ENCODE data around the gene ARFGAP1. TPM values are rescaled to one million over a fixed set of nuclear protein-coding genes. Genes with fewer than 3 reads are reported as not detected.

ARFGAP1 gene
- total and polyA plus RNA-seq, 2 of the 8 experiments (the other 6 are each of a cell fraction or from before 2014, with no cell fraction given), result 93.7 to 100 TPM

- no peak overlapping the region for H4K5ac ChIP-seq (ENCODE audit: insufficient read length, low read depth, low read length)
- no peak overlapping the region for H3K18ac ChIP-seq (ENCODE audit: extremely low read depth, low read length)
- no peak overlapping the region for H3K23ac ChIP-seq (ENCODE audit: insufficient read length)
- no peaks in the 10 kb centered on the region for H3K36me3 ChIP-seq (ENCODE audit: control insufficient read depth in 2 of 4, insufficient read depth in 4 of 4, low read length in 3 of 4)
- H2BK120ac ChIP-seq (replicated peaks; ENCODE audit: low read depth, low read length), result no peak overlapping the region
- H3K4me1 ChIP-seq (replicated peaks in 1 of 4; ENCODE audit: control insufficient read depth in 3 of 4, insufficient read depth in 4 of 4, low read length in 3 of 4), result peaks cover 0 to 2% (median 0%) of the 10 kb centered on the region in 4 experiments; a peak in 2 of 7 replicates
- no peak overlapping the region for H3K27ac ChIP-seq (ENCODE audit: low read depth, low read length)
- H2BK20ac ChIP-seq (ENCODE audit: low read length), result 0 out of 2 replicates have a peak overlapping the region, but pooled peaks have one; percentile 18
- no peak overlapping the region for H2BK15ac ChIP-seq (ENCODE audit: low read length)
- peaks cover 0 to 2% (median 0%) of the 10 kb centered on the region in 4 experiments; a peak in 2 of 7 replicates for H3K27me3 ChIP-seq (replicated peaks in 1 of 4; ENCODE audit: control insufficient read depth in 3 of 4, extremely low read depth in 1 of 4, insufficient read depth in 3 of 4, low read length in 3 of 4)
- no peak overlapping the region for H3K9ac ChIP-seq (replicated peaks in 1 of 4; ENCODE audit: extremely low read depth in 1 of 4, low read depth in 3 of 4, low read length in 3 of 4)
- no peaks in the 10 kb centered on the region for H3K9me3 ChIP-seq (ENCODE audit: insufficient read depth in 2 of 2, low read depth in 1 of 2, low read length in 1 of 2)
- no peak overlapping the region for H2AK5ac ChIP-seq (ENCODE audit: low read depth, low read length)
- POLR2A ChIA-PET (ENCODE audit: partially characterized antibody), result interaction anchor here (1.6 to 1.8 kb wide), 2 partner anchors 11 to 15 kb away, joined by 3 to 4 read pairs; no protein-coding TSS in a partner anchor
- WGBS, 2 experiments (ENCODE audit: extremely low coverage in 1 of 2, insufficient coverage in 1 of 2, insufficient read length in 1 of 2, insufficient replicate concordance in 2 of 2, low coverage in 1 of 2, low lambda C conversion rate in 2 of 2, missing lambda C conversion rate in 1 of 2), result 82% methylated on average over 12 of the region's 12 CpGs; no CpG with 5 or more reads in 1 of the 2 experiments
- no peaks in the 10 kb centered on the region for H3K79me2 ChIP-seq (ENCODE audit: control insufficient read depth in 1 of 2, insufficient read depth in 2 of 2, low read length in 2 of 2)
- no peak overlapping the region for H3K4me3 ChIP-seq (ENCODE audit: extremely low read depth in 1 of 4, insufficient read depth in 2 of 4, low read depth in 3 of 4, low read length in 4 of 4)
- H3K14ac ChIP-seq (ENCODE audit: insufficient read length), result no peak overlapping the region
- 0 out of 2 replicates have a peak overlapping the region, but pooled peaks have one; percentile 46 for H4K8ac ChIP-seq (ENCODE audit: extremely low read depth, insufficient read depth, low read length)
- H2BK12ac ChIP-seq (ENCODE audit: low read depth, low read length), result no peak overlapping the region
- H3K4me2 ChIP-seq (ENCODE audit: insufficient read depth in 1 of 2, low read depth in 2 of 2, low read length in 2 of 2), result no peak overlapping the region
- FAIRE-seq, result no peak
- no peaks in the 10 kb centered on the region for H3K23me2 ChIP-seq (ENCODE audit: low read depth, low read length)
- no peak for DNase-seq (ENCODE audit: low read depth in 1 of 2, low spot score in 2 of 2)
- H4K20me1 ChIP-seq (replicated peaks in 1 of 2; ENCODE audit: control insufficient read depth in 1 of 2, insufficient read depth in 2 of 2, low read length in 2 of 2), result peaks cover 2 to 3% of the 10 kb centered on the region in 2 experiments
- no peaks in the 10 kb centered on the region for H3K79me1 ChIP-seq (ENCODE audit: low read depth, low read length)
- H2AFZ ChIP-seq (ENCODE audit: low read length), result no peak overlapping the region
- H4K91ac ChIP-seq (replicated peaks; ENCODE audit: insufficient read length, low read length), result no peak overlapping the region
- H2BK5ac ChIP-seq (ENCODE audit: low read depth, low read length), result no peak overlapping the region
- no peak overlapping the region for H3K4ac ChIP-seq (replicated peaks; ENCODE audit: insufficient read length, low read depth, low read length)
- CTCF ChIA-PET (ENCODE audit: partially characterized antibody), result interaction anchor here (0.9 to 11.0 kb wide), 5 partner anchors 11 to 41 kb away, joined by 3 to 63 read pairs (median 6); no protein-coding TSS in a partner anchor
- H3K56ac ChIP-seq (replicated peaks; ENCODE audit: insufficient read length, low read depth, low read length), result no peak overlapping the region
- TF ChIP-seq CTBP2 (IDR thresholded peaks at IDR 0.05; ENCODE audit: borderline replicate concordance, insufficient read depth, insufficient read length, low read length) (no peak), TAF1 (IDR thresholded peaks at IDR 0.05; ENCODE audit: low read depth, low read length) (no peak), ASH2L (IDR thresholded peaks at IDR 0.05; ENCODE audit: low read length) (no peak), EGR1 (IDR thresholded peaks at IDR 0.05; ENCODE audit: borderline replicate concordance, low read depth, low read length) (no peak), HDAC2 (IDR thresholded peaks at IDR 0.05; ENCODE audit: borderline replicate concordance in 1 of 2, low read depth in 2 of 2, low read length in 2 of 2) (no peak), NANOG (IDR thresholded peaks at IDR 0.05; ENCODE audit: insufficient read depth, low read depth, low read length, poor library complexity, severe bottlenecking) (no peak), ATF3 (IDR thresholded peaks at IDR 0.05; ENCODE audit: insufficient read depth, low read depth, low read length) (no peak), CHD2 (IDR thresholded peaks at IDR 0.05; ENCODE audit: low read length) (no peak), RNF2 (IDR thresholded peaks at IDR 0.05; ENCODE audit: borderline replicate concordance, low read depth, low read length, missing control alignments, poor library complexity, severe bottlenecking) (no peak), SAP30 (IDR thresholded peaks at IDR 0.05; ENCODE audit: insufficient read depth, insufficient replicate concordance, low read length) (no peak)
These were observed 6.6 kb upstream of the ARFGAP1 start for GRCh38 chr20:63265891-63266515.
